Stomach smooth muscle (tissue), 2 donors: ENCODE measurements around the gene TMEM117.

Source experiments
- H3K27ac ChIP-seq: one replicate; pipeline ENCODE4 v1.7.0; 2013; ENCODE audit warnings: mild to moderate bottlenecking, low read length, inconsistent platforms
- H3K27me3 ChIP-seq, 2 donors: one replicate each; pipeline ENCODE4 v1.7.0; 2013; ENCODE audit warnings: low read length in 2 of 2; ENCODE audit not compliant: insufficient read depth in 2 of 2, control insufficient read depth in 1 of 2
- H3K36me3 ChIP-seq, 2 donors: one replicate each; pipeline ENCODE4 v1.7.0; 2013; ENCODE audit warnings: low read length in 2 of 2; ENCODE audit not compliant: control insufficient read depth in 2 of 2, insufficient read depth in 2 of 2
- H3K4me1 ChIP-seq: one replicate; pipeline ENCODE4 v1.7.0; 2013; ENCODE audit warnings: low read length; ENCODE audit not compliant: control insufficient read depth, insufficient read depth
- H3K4me3 ChIP-seq, 2 donors: one replicate each; pipeline ENCODE4 v1.7.0; 2013; ENCODE audit warnings: low read length in 2 of 2
- H3K9ac ChIP-seq, 2 donors: one replicate each; pipeline ENCODE4 v1.7.0; 2013; ENCODE audit warnings: low read length in 2 of 2, mild to moderate bottlenecking in 1 of 2
- H3K9me3 ChIP-seq, 2 donors: one replicate each; pipeline ENCODE4 v1.7.0; 2013; ENCODE audit warnings: low read length in 2 of 2; ENCODE audit not compliant: control insufficient read depth in 2 of 2
- donor health status: healthy.
- donor health status: Pancreatic carcinoma.

Gene TMEM117

GRCh38 chr12:43835656-43836474, at the start of gene TMEM117:
TMEM117 (plus strand) TSS chr12:43836081.
- Histone ChIP-seq H3K4me1 (peaks cover 9% of the 10 kb centered on the region), H3K4me3 (peak within 1 kb of the TSS; percentile 83 to 86), H3K9ac (peak within 1 kb of the TSS; percentile 80 to 88), H3K9me3 (no peaks in the 10 kb centered on the region), H3K27me3 (no peaks in the 10 kb centered on the region), H3K27ac (peak within 1 kb of the TSS; percentile 85), H3K36me3 (no peaks in the 10 kb centered on the region)

- H3K36me3 ChIP-seq = peaks cover 22 to 23% of the 10 kb centered on the region in 2 donors
- H3K27me3 ChIP-seq = no peaks in the 10 kb centered on the region
- no peaks in the 10 kb centered on the region for H3K4me1 ChIP-seq
- no peak overlapping the region for H3K27ac ChIP-seq
- H3K9ac ChIP-seq = no peak overlapping the region
- H3K9me3 ChIP-seq = no peaks in the 10 kb centered on the region
- H3K4me3 ChIP-seq = no peak overlapping the region
These were observed 48.8 kb upstream of the TMEM117 start for GRCh38 chr12:43786899-43787693.

- no peaks in the 10 kb centered on the region for H3K9me3 ChIP-seq
- peaks cover 4 to 12% of the 10 kb centered on the region in 2 donors for H3K36me3 ChIP-seq
These were observed 45.9 kb upstream of the TMEM117 start for GRCh38 chr12:43789941-43790340.

GRCh38 chr12:43795716-43796280, 40.1 kb upstream of the TMEM117 start:
- no peaks in the 10 kb centered on the region for H3K4me1 ChIP-seq
- no peak overlapping the region for H3K9ac ChIP-seq
- H3K27ac ChIP-seq = no peak overlapping the region
- no peaks in the 10 kb centered on the region for H3K9me3 ChIP-seq
- H3K4me3 ChIP-seq = no peak overlapping the region
- H3K36me3 ChIP-seq = peaks cover 18 to 27% of the 10 kb centered on the region in 2 donors
- H3K27me3 ChIP-seq = no peaks in the 10 kb centered on the region

More at GRCh38 chr12:43789941-43790340, 45.9 kb upstream of the TMEM117 start:
- Histone ChIP-seq H3K27ac (no peak overlapping the region), H3K9ac (no peak overlapping the region), H3K4me1 (no peaks in the 10 kb centered on the region), H3K4me3 (no peak overlapping the region), H3K27me3 (no peaks in the 10 kb centered on the region)

- Histone ChIP-seq H3K9me3 (no peaks in the 10 kb centered on the region), H3K27ac (no peak overlapping the region), H3K4me3 (no peak overlapping the region), H3K4me1 (no peaks in the 10 kb centered on the region), H3K9ac (no peak overlapping the region), H3K27me3 (no peaks in the 10 kb centered on the region), H3K36me3 (peaks cover 18 to 27% of the 10 kb centered on the region in 2 donors)
These were observed 38.2 kb upstream of the TMEM117 start for GRCh38 chr12:43797561-43798217.

GRCh38 chr12:43805149-43805859, 30.6 kb upstream of the TMEM117 start:
- Histone ChIP-seq H3K27me3 (no peaks in the 10 kb centered on the region), H3K9ac (peak overlapping the region; percentile 76 to 90), H3K36me3 (peaks cover 0 to 9% of the 10 kb centered on the region in 2 donors), H3K27ac (peak overlapping the region; percentile 90), H3K4me1 (no peaks in the 10 kb centered on the region), H3K9me3 (no peaks in the 10 kb centered on the region), H3K4me3 (peak overlapping the region; percentile 85 to 86)

- Histone ChIP-seq H3K36me3 (peaks cover 0 to 5% of the 10 kb centered on the region in 2 donors), H3K27me3 (no peaks in the 10 kb centered on the region), H3K9ac (peak within 1 kb of the TSS; percentile 76 to 90), H3K9me3 (no peaks in the 10 kb centered on the region), H3K4me3 (peak within 1 kb of the TSS; percentile 86 to 88), H3K4me1 (no peaks in the 10 kb centered on the region), H3K27ac (peak within 1 kb of the TSS; percentile 90)
These were observed 29.8 kb upstream of the TMEM117 start, which contains the start of gene TWF1 for GRCh38 chr12:43805860-43806736. TWF1 (minus strand) TSS chr12:43806317; CDS start chr12:43806245, 72 bp downstream.

GRCh38 chr12:43806737-43807072, 29.2 kb upstream of the TMEM117 start:
- H3K36me3 ChIP-seq = peaks cover 0 to 5% of the 10 kb centered on the region in 2 donors
- no peaks in the 10 kb centered on the region for H3K4me1 ChIP-seq
- no peaks in the 10 kb centered on the region for H3K27me3 ChIP-seq
- H3K9ac ChIP-seq = peak overlapping the region; percentile 76 to 88
- no peaks in the 10 kb centered on the region for H3K9me3 ChIP-seq
- peak overlapping the region; percentile 86 to 88 for H3K4me3 ChIP-seq
- H3K27ac ChIP-seq = peak overlapping the region; percentile 90

- no peaks in the 10 kb centered on the region for H3K4me1 ChIP-seq
- H3K36me3 ChIP-seq = peaks cover 0 to 5% of the 10 kb centered on the region in 2 donors
- H3K9me3 ChIP-seq = no peaks in the 10 kb centered on the region
- no peaks in the 10 kb centered on the region for H3K27me3 ChIP-seq
- no peak overlapping the region for H3K4me3 ChIP-seq
- no peak overlapping the region for H3K9ac ChIP-seq
- H3K27ac ChIP-seq = no peak overlapping the region
These were observed 28.5 kb upstream of the TMEM117 start for GRCh38 chr12:43807386-43807785.
